Adrenal gland (tissue), 12 donors: ENCODE measurements around the gene NKX6-2. TPM values are rescaled to one million over a fixed set of nuclear protein-coding genes. Genes with fewer than 3 reads are reported as not detected.

Experiments
- DNase-seq, 7 donors: peaks; one replicate each; pipeline ENCODE4 v3.0.0-alpha.2; 2019 to 2020
- H3K27ac ChIP-seq, 5 donors: fragments of 200-600 bp; sonication (generic) in 4 of 5; 1 replicate in 3 of 5; 2 replicates in 2 of 5; pipeline versions ENCODE4 v1.5.1 to v1.8.0; 2016 to 2020; ENCODE audit warnings: mild to moderate bottlenecking in 1 of 5
- H3K27me3 ChIP-seq: fragments of 200-600 bp; 2 replicates; pipeline ENCODE4 v1.8.0; 2021
- H3K36me3 ChIP-seq, 2 donors: fragments of 200-600 bp; replicated peaks in 1 of 2; 1 replicate in 1 of 2; 2 replicates in 1 of 2; pipeline versions ENCODE4 v1.5.1 to v1.8.0; 2018 to 2022
- H3K4me1 ChIP-seq, 2 donors: fragments of 200-600 bp; replicated peaks in 1 of 2; 1 replicate in 1 of 2; 2 replicates in 1 of 2; pipeline versions ENCODE4 v1.5.1 to v1.8.0; 2018 to 2021
- H3K4me3 ChIP-seq, 4 donors: fragments of 200-600 bp; sonication (generic) in 3 of 4; one replicate each; pipeline ENCODE4 v1.5.1; 2016 to 2018
- H3K9me3 ChIP-seq, 3 donors: fragments of 200-600 bp; sonication (generic) in 1 of 3; replicated peaks in 1 of 3; 1 replicate in 2 of 3; 2 replicates in 1 of 3; pipeline versions ENCODE4 v1.5.1 to v1.8.0; 2016 to 2021
- POLR2A ChIP-seq, 2 donors: fragments of 450-650 bp; IDR thresholded peaks; one replicate each; pipeline ENCODE4 v1.6.1; 2017; ENCODE audit warnings: antibody characterized with exemption in 2 of 2, mild to moderate bottlenecking in 2 of 2, moderate library complexity in 1 of 2
- WGBS, 4 donors: extraction: QIAGEN DNeasy Blood & Tissue Kit in 2 of 4; methylation state at CpG; one replicate each; pipeline versions ENCODE4 v1.1.5 to v1.1.7; 2013 to 2017; 5-methylcytosine and 5-hydroxymethylcytosine counted together
- intact Hi-C, 2 donors: fragments of 100-400 bp; cut with DNase I; formaldehyde crosslinking; loops; one replicate each; pipeline versions ENCODE4 v1.14.1 to v1.15.0; 2022 to 2023
- polyA plus RNA-seq, 3 donors: library from polyadenylated mRNA; stranded (reverse); fragments of 200-250 nt in 2 of 3; fragments of 350-450 nt in 1 of 3; fragmentation: Illumina TruSeq in 1 of 3; extraction: RNeasy Lipid Tissue Mini Kit (QIAGEN cat#74804) in 1 of 3; gene quantifications; one replicate each; pipeline ENCODE4 v1.2.3, GENCODE V29; 2013 to 2014
- total RNA-seq, 9 donors: library from RNA; depleted of rRNA in 4 of 9; stranded (reverse); fragments of >200 nt in 4 of 9; fragments of 120-200 nt in 1 of 9; fragmentation: NEBNext Ultra II Directional in 1 of 9; extraction: Animal tissue kit (Norgen Biotek cat#: 25700) in 1 of 9; gene quantifications; one replicate each; pipeline versions ENCODE4 v1.1.0 to v1.2.4, GENCODE V29; 2013 to 2023
- TF ChIP-seq, protein P1 (sequence below), 6 experiments: fragments of 450-650 bp in 4 of 6; fragments of 200-600 bp in 2 of 6; sonication (generic) in 1 of 6; IDR thresholded peaks; 1 replicate in 5 of 6; 2 replicates in 1 of 6; pipeline versions ENCODE4 v1.5.1 to v1.8.0; 2016 to 2021; ENCODE audit warnings: antibody characterized with exemption in 6 of 6, mild to moderate bottlenecking in 2 of 6, moderate library complexity in 1 of 6
- donor health status: healthy with polysubstance abuse.
- donor health status: Bipolar disorder and iron deficiency.
- donor health status: DM: yes; HTN: yes; CAD: no.
- donor health status: DM: no; HTN: no; CAD: no.
- donor health status: DM: no; HTN: no; CAD: no.
- donor health status: DM: yes; HTN: yes; CAD: no.

NKX6-2 gene
- total and polyA plus RNA-seq, 12 donors = 0.37 to 0.40 TPM; not detected in 10

DNA sequence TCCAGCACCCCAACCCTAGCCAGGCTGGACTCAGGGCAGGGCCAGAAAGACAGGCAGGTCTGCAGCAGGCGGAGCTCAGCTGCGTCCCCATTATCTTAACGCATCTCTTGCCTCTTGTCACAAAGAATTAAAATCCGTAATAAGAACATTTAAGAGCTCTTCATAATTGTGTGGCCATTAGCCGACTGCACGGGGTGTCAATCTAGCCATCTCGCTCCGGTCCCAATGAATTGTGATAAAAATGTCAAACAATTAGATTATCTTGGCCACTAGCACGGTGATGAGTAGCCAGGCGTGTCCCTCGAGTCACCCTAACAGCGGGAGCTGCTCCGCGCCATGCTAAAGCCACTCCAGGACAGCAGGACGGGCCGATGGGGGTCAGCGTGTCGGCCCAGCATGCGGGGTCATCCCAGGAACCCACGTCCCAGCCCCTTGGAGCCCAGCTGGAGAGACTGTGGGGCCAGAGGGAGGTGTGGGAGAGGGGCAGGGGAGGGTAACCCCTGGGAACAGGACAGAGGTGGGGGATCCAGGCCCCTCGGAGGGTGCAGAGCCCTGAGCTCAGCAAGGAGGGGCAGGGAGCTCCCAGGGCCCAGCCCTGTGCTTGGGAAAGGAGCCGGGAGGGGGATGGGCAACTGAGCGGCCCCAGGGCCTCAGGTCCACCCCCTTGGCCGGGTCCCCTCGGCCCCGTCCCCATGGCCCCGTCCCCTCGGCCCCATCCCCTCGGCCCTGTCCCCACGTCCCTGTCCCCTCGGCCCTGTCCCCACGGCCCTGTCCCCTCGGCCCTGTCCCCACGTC is 17.7 kb upstream of the NKX6-2 start:
- Histone ChIP-seq H3K9me3 (no peaks in the 10 kb centered on the region), H3K27me3 (no peaks in the 10 kb centered on the region), H3K36me3 (no peaks in the 10 kb centered on the region), H3K4me1 (no peaks in the 10 kb centered on the region), H3K27ac (no peak overlapping the region), H3K4me3 (no peak overlapping the region)
- DNase-seq = no peak
- 82 to 85% (median 83%) methylated on average over 25 to 34 of the region's 34 CpGs for WGBS, 4 donors
- intact Hi-C loops = no loop called here
- TF ChIP-seq, protein P1, sequence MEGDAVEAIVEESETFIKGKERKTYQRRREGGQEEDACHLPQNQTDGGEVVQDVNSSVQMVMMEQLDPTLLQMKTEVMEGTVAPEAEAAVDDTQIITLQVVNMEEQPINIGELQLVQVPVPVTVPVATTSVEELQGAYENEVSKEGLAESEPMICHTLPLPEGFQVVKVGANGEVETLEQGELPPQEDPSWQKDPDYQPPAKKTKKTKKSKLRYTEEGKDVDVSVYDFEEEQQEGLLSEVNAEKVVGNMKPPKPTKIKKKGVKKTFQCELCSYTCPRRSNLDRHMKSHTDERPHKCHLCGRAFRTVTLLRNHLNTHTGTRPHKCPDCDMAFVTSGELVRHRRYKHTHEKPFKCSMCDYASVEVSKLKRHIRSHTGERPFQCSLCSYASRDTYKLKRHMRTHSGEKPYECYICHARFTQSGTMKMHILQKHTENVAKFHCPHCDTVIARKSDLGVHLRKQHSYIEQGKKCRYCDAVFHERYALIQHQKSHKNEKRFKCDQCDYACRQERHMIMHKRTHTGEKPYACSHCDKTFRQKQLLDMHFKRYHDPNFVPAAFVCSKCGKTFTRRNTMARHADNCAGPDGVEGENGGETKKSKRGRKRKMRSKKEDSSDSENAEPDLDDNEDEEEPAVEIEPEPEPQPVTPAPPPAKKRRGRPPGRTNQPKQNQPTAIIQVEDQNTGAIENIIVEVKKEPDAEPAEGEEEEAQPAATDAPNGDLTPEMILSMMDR (IDR thresholded peaks at IDR 0.05) = no peak
- TF ChIP-seq POLR2A (IDR thresholded peaks at IDR 0.05) = no peak

GRCh38 chr10:132802694-132803320 is 16.9 kb upstream of the NKX6-2 start:
- Histone ChIP-seq H3K27ac (no peak overlapping the region), H3K27me3 (no peaks in the 10 kb centered on the region), H3K9me3 (no peaks in the 10 kb centered on the region), H3K36me3 (no peaks in the 10 kb centered on the region), H3K4me1 (no peaks in the 10 kb centered on the region), H3K4me3 (no peak overlapping the region)
- intact Hi-C loops = no loop called here
- TF ChIP-seq, protein P1 (IDR thresholded peaks at IDR 0.05) = no peak
- TF ChIP-seq POLR2A (IDR thresholded peaks at IDR 0.05) = no peak
- DNase-seq = no peak
- WGBS, 4 donors = 70 to 88% (median 78%) methylated on average over 9 to 16 of the region's 16 CpGs

DNA sequence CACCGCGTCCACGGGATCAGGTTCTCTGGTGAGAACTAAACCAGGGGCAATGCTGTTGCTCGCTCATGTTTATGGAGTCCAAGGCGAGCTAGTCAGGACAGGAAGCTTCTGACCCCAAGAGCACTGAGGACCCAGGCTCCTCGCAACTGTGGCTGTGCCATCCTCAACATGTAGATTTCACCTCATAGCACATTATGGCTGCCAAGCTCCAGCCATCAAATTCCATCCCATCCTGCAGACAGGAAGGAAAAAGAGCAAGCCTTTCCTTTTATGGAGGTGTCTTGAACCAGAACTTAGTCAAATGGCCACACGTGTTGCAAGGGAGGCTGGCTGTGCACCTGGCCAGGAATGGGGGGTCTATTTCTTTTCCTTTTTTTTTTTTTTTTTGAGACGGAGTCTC is 16.1 kb upstream of the NKX6-2 start:
- intact Hi-C loops = no loop called here
- H3K27ac ChIP-seq = no peak overlapping the region
- no peak for DNase-seq
- H3K4me1 ChIP-seq = no peaks in the 10 kb centered on the region
- no peaks in the 10 kb centered on the region for H3K27me3 ChIP-seq
- H3K9me3 ChIP-seq = no peaks in the 10 kb centered on the region
- H3K4me3 ChIP-seq = no peak overlapping the region
- no peaks in the 10 kb centered on the region for H3K36me3 ChIP-seq
- TF ChIP-seq, protein P1 (IDR thresholded peaks at IDR 0.05) = no peak
- no peak for TF ChIP-seq POLR2A (IDR thresholded peaks at IDR 0.05)
- WGBS, 4 donors = 66 to 94% (median 82%) methylated on average over 4 to 8 of the region's 8 CpGs

DNA sequence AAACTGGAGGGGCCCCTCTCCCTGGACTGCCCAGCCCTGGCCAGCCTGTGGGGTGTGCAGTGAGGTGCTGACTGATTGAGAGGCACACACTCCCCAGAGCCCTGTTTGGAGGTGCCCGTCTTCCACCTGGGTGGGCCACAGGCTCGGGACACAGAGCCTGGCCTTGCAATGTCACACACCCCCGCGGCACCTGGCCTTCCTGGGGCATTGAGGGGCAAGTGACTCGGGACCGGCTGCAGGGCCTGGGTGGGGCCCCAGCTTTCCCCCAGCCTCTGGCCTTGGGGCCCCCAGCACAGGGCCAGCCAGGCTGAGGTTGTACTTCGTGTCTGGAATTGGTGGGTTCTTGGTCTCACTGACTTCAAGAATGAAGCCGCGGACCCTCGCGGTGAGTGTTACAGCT is 13.9 kb upstream of the NKX6-2 start:
- Histone ChIP-seq H3K27me3 (no peaks in the 10 kb centered on the region), H3K4me3 (no peak overlapping the region), H3K9me3 (no peaks in the 10 kb centered on the region), H3K27ac (no peak overlapping the region), H3K4me1 (no peaks in the 10 kb centered on the region), H3K36me3 (no peaks in the 10 kb centered on the region)
- whole genome bisulfite sequencing, 4 donors = 60 to 91% (median 78%) methylated on average over 1 to 11 of the region's 11 CpGs
- intact Hi-C loops = no loop called here
- TF ChIP-seq, protein P1 (IDR thresholded peaks at IDR 0.05) = no peak
- no peak for TF ChIP-seq POLR2A (IDR thresholded peaks at IDR 0.05)
- DNase-seq = no peak
